HepG2 (cell line): ENCODE data around the gene IFNAR1.

Experiments used
- FOXM1 ChIP-seq: sonication (generic); formaldehyde crosslinking; IDR thresholded peaks from 2 replicates; pipeline ENCODE4 v1.5.0; 2020; ENCODE audit warnings: missing genetic modification reagents
- SMAD1 ChIP-seq: sonication (generic); formaldehyde crosslinking; IDR thresholded peaks from 2 replicates; pipeline ENCODE4 v1.4.0; 2020; ENCODE audit warnings: missing genetic modification reagents, low read depth, mild to moderate bottlenecking, borderline replicate concordance
- ZFAT ChIP-seq: sonication (generic); formaldehyde crosslinking; conservative IDR thresholded peaks from 2 replicates; pipeline ENCODE4 v1.8.1; 2023; ENCODE audit warnings: missing genetic modification reagents, inconsistent platforms
- ZNF263 ChIP-seq: sonication (generic); formaldehyde crosslinking; IDR thresholded peaks from 2 replicates; pipeline ENCODE4 v1.4.0; 2020; ENCODE audit warnings: missing genetic modification reagents
- ZNF879 ChIP-seq: sonication (generic); formaldehyde crosslinking; IDR thresholded peaks from 2 replicates; pipeline ENCODE4 v1.8.1; 2023; ENCODE audit warnings: missing genetic modification reagents
- TF ChIP-seq, protein P1 (sequence below): sonication (generic); formaldehyde crosslinking; IDR thresholded peaks from 2 replicates; pipeline ENCODE4 v1.4.0; 2020; ENCODE audit warnings: missing genetic modification reagents
- TF ChIP-seq, protein P2 (sequence below): sonication (generic); formaldehyde crosslinking; IDR thresholded peaks from 2 replicates; pipeline ENCODE4 v1.8.1; 2022; ENCODE audit warnings: mild to moderate bottlenecking, missing genetic modification reagents

DNA sequence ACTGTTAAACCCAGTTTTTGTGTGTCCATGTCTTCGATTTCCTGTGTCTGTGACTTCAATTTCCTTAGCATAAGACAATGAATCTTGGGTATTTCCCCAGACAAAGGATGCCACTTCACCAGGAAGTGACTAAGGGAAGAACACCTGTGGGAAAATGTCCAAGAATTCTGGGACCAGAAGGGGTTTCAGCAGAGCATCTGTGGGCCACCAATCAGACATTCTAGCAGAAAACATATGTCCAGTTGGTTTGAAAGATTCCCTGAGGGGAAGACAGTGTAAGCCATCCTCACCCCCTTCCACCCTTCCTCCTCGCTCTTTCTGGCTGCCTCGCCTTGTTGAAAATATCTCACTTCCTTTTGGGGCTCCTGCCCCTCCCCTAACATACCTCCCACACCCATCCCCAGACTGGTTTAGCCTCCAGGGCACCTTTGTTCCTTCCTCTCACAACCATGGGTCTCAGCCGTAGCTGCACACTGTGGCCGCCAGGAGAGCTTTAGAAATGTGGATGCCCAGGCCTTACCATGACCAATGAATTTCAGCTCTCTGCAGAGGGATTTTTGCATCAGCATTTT lies 25.5 kb upstream of the IFNAR1 start:
- TF ChIP-seq ZFAT (CRISPR knock-in tag) (no peak), SMAD1 (CRISPR knock-in tag) (no peak), FOXM1 (CRISPR knock-in tag) (no peak), ZNF879 (CRISPR knock-in tag) (no peak), ZNF263 (no peak)
- TF ChIP-seq, protein P1, sequence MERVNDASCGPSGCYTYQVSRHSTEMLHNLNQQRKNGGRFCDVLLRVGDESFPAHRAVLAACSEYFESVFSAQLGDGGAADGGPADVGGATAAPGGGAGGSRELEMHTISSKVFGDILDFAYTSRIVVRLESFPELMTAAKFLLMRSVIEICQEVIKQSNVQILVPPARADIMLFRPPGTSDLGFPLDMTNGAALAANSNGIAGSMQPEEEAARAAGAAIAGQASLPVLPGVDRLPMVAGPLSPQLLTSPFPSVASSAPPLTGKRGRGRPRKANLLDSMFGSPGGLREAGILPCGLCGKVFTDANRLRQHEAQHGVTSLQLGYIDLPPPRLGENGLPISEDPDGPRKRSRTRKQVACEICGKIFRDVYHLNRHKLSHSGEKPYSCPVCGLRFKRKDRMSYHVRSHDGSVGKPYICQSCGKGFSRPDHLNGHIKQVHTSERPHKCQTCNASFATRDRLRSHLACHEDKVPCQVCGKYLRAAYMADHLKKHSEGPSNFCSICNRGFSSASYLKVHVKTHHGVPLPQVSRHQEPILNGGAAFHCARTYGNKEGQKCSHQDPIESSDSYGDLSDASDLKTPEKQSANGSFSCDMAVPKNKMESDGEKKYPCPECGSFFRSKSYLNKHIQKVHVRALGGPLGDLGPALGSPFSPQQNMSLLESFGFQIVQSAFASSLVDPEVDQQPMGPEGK (CRISPR knock-in tag): no peak
- TF ChIP-seq, protein P2, sequence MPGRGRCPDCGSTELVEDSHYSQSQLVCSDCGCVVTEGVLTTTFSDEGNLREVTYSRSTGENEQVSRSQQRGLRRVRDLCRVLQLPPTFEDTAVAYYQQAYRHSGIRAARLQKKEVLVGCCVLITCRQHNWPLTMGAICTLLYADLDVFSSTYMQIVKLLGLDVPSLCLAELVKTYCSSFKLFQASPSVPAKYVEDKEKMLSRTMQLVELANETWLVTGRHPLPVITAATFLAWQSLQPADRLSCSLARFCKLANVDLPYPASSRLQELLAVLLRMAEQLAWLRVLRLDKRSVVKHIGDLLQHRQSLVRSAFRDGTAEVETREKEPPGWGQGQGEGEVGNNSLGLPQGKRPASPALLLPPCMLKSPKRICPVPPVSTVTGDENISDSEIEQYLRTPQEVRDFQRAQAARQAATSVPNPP (CRISPR knock-in tag): no peak
